ENCODE data around the gene ADIPOR2.

GRCh38 chr12:1810201-1810930 lies 119.5 kb downstream of the ADIPOR2 start:
- TF ChIP-seq CTCF (conservative IDR thresholded peaks at IDR 0.05; ENCODE audit: low read length) (no peak), EZH2phosphoT487 (IDR thresholded peaks at IDR 0.05; ENCODE audit: borderline replicate concordance, low read depth, low read length) (no peak)
